ENCODE data around the gene LDB1. TPM values are rescaled to one million over a fixed set of nuclear protein-coding genes. Genes with fewer than 3 reads are reported as not detected.

The LDB1 gene
- total and polyA plus RNA-seq, 12 donors, result 21.9 to 63.8 (median 53.3) TPM

GRCh38 chr10:102159831-102160230, 39.7 kb upstream of the LDB1 start:
- DNase-seq, result no peak
- Histone ChIP-seq H3K4me1 (peaks cover 0 to 6% (median 0%) of the 10 kb centered on the region in 9 donors), H3K27ac (no peak overlapping the region), H3K4me3 (no peak overlapping the region), H3K36me3 (peaks cover 12 to 100% (median 67%) of the 10 kb centered on the region in 9 donors), H3K9me3 (no peaks in the 10 kb centered on the region), H3K27me3 (no peaks in the 10 kb centered on the region)
- TF ChIP-seq CTCF (IDR thresholded peaks at IDR 0.05), result no peak
- ATAC-seq, result no peak
- intact Hi-C loops (cut with DNase I), result loop anchor here in 3 of 10 donors (10.0 kb wide), 4 partner anchors 65 to 425 kb away; partner anchors contain the start of gene ELOVL3 (in 1 of the 3)
- 95 to 96% methylated on average over 4 of the region's 4 CpGs for whole genome bisulfite sequencing, 2 donors

GRCh38 chr10:102159051-102159597, 39.0 kb upstream of the LDB1 start:
- H3K9me3 ChIP-seq, result no peaks in the 10 kb centered on the region
- no peak for TF ChIP-seq CTCF (IDR thresholded peaks at IDR 0.05)
- H3K36me3 ChIP-seq, result peaks cover 12 to 100% (median 67%) of the 10 kb centered on the region in 9 donors
- peaks cover 0 to 6% (median 0%) of the 10 kb centered on the region in 9 donors for H3K4me1 ChIP-seq
- WGBS, 2 donors, result 88 to 96% methylated on average over 4 to 5 of the region's 5 CpGs
- intact Hi-C loops (cut with DNase I), result no loop called here
- no peak overlapping the region for H3K4me3 ChIP-seq
- no peak overlapping the region for H3K27ac ChIP-seq
- H3K27me3 ChIP-seq, result no peaks in the 10 kb centered on the region
- DNase-seq, result no peak
- no peak for ATAC-seq

GRCh38 chr10:102157224-102157623, 37.1 kb upstream of the LDB1 start:
- no peak for DNase-seq
- Histone ChIP-seq H3K36me3 (peaks cover 12 to 81% (median 56%) of the 10 kb centered on the region in 9 donors), H3K27ac (no peak overlapping the region), H3K4me1 (peaks cover 0 to 22% (median 15%) of the 10 kb centered on the region in 9 donors), H3K9me3 (no peaks in the 10 kb centered on the region), H3K27me3 (no peaks in the 10 kb centered on the region), H3K4me3 (no peak overlapping the region)
- no peak for ATAC-seq
- no peak for TF ChIP-seq CTCF (IDR thresholded peaks at IDR 0.05)
- intact Hi-C loops (cut with DNase I), result no loop called here
- WGBS, 2 donors, result 91 to 92% methylated on average over 3 of the region's 3 CpGs

- H3K27me3 ChIP-seq, result no peaks in the 10 kb centered on the region
- H3K9me3 ChIP-seq, result no peaks in the 10 kb centered on the region
- H3K27ac ChIP-seq, result no peak overlapping the region
- DNase-seq (no peak), ATAC-seq (no peak)
- peaks cover 0 to 70% (median 31%) of the 10 kb centered on the region in 9 donors for H3K36me3 ChIP-seq
- 96% methylated on average over 11 of the region's 11 CpGs for WGBS, 2 donors
- intact Hi-C loops (cut with DNase I), result no loop called here
- no peak for TF ChIP-seq CTCF (IDR thresholded peaks at IDR 0.05)
- peaks cover 4 to 33% (median 22%) of the 10 kb centered on the region in 9 donors for H3K4me1 ChIP-seq
- H3K4me3 ChIP-seq, result no peak overlapping the region
These were observed 34.4 kb upstream of the LDB1 start for GRCh38 chr10:102154466-102155116.
